Natural killer cell (primary cell): ENCODE results near the gene FNDC7. TPM values are rescaled to one million over a fixed set of nuclear protein-coding genes. Genes with fewer than 3 reads are reported as not detected.

Experiments
- ATAC-seq, 3 donors: fragments of 150-1000 bp in 2 of 3; fragments of 200-7000 bp in 1 of 3; cut with Tn5 transposase; 1 replicate in 1 of 3; 2 replicates in 2 of 3; pipeline ENCODE4 v1.10.0; 2021; ENCODE audit warnings: mild to moderate bottlenecking in 2 of 3, moderate library complexity in 2 of 3
- DNase-seq, 2 donors: peaks; one replicate each; pipeline versions ENCODE4 v3.0.0 to v3.0.0-alpha.2; 2013 to 2021; ENCODE audit warnings: mixed read lengths in 1 of 2
- H3K27ac ChIP-seq: one replicate; pipeline ENCODE4 v1.5.1; 2013; ENCODE audit warnings: mild to moderate bottlenecking, low read length
- H3K27me3 ChIP-seq: one replicate; pipeline ENCODE4 v1.6.1; 2013; ENCODE audit warnings: low read length; ENCODE audit not compliant: control insufficient read depth, insufficient read depth
- H3K36me3 ChIP-seq: one replicate; pipeline ENCODE4 v1.6.1; 2013; ENCODE audit warnings: low read length; ENCODE audit not compliant: control insufficient read depth, insufficient read depth
- H3K4me1 ChIP-seq: one replicate; pipeline ENCODE4 v1.6.1; 2013; ENCODE audit warnings: low read length; ENCODE audit not compliant: control insufficient read depth, insufficient read depth
- H3K4me3 ChIP-seq: one replicate; pipeline ENCODE4 v1.5.1; 2013; ENCODE audit warnings: low read length
- H3K9me3 ChIP-seq: one replicate; pipeline ENCODE4 v1.6.1; 2013; ENCODE audit warnings: low read length; ENCODE audit not compliant: control insufficient read depth, insufficient read depth
- H3K27ac Mint-ChIP-seq, 2 donors: one replicate each; pipeline ENCODE4 v1.8.0; 2022; ENCODE audit warnings: mild to moderate bottlenecking in 2 of 2, mixed read lengths in 2 of 2, moderate library complexity in 1 of 2
- H3K27me3 Mint-ChIP-seq, 2 donors: one replicate each; pipeline ENCODE4 v1.8.0; 2022; ENCODE audit warnings: low read depth in 2 of 2, mixed read lengths in 2 of 2
- H3K36me3 Mint-ChIP-seq: one replicate; pipeline ENCODE4 v1.8.0; 2022; ENCODE audit warnings: mixed read lengths
- H3K4me1 Mint-ChIP-seq, 2 donors: one replicate each; pipeline ENCODE4 v1.8.0; 2022; ENCODE audit warnings: mixed read lengths in 2 of 2
- H3K4me3 Mint-ChIP-seq: one replicate; pipeline ENCODE4 v1.8.0; 2022; ENCODE audit warnings: mild to moderate bottlenecking, moderate library complexity, mixed read lengths
- H3K9me3 Mint-ChIP-seq, 2 donors: one replicate each; pipeline ENCODE4 v1.8.0; 2022; ENCODE audit warnings: mixed read lengths in 2 of 2
- WGBS: methylation state at CpG from one replicate; pipeline ENCODE4 v1.1.7; 2013; ENCODE audit warnings: missing lambda C conversion rate; ENCODE audit not compliant: insufficient coverage; 5-methylcytosine and 5-hydroxymethylcytosine counted together
- intact Hi-C: fragments of 100-400 bp; cut with micrococcal nuclease; formaldehyde crosslinking; loops from one replicate; pipeline ENCODE4 v1.14.2; 2022
- total RNA-seq, 4 donors: library from RNA; stranded (reverse); fragments of 120-200 nt in 1 of 4; gene quantifications; one replicate each; pipeline versions ENCODE4 v1.2.3 to v1.2.4, GENCODE V29; 2013 to 2022
- TF ChIP-seq, protein P1 (sequence below): fragments of 200-600 bp; IDR thresholded peaks from one replicate; pipeline ENCODE4 v1.8.0; 2022; ENCODE audit warnings: antibody characterized with exemption

FNDC7 gene
- total RNA-seq, 3 donors from 2014 or later (not counting 1 experiment from before 2014, with no cell fraction given), result 0.14 to 0.43 TPM; not detected in 1

DNA sequence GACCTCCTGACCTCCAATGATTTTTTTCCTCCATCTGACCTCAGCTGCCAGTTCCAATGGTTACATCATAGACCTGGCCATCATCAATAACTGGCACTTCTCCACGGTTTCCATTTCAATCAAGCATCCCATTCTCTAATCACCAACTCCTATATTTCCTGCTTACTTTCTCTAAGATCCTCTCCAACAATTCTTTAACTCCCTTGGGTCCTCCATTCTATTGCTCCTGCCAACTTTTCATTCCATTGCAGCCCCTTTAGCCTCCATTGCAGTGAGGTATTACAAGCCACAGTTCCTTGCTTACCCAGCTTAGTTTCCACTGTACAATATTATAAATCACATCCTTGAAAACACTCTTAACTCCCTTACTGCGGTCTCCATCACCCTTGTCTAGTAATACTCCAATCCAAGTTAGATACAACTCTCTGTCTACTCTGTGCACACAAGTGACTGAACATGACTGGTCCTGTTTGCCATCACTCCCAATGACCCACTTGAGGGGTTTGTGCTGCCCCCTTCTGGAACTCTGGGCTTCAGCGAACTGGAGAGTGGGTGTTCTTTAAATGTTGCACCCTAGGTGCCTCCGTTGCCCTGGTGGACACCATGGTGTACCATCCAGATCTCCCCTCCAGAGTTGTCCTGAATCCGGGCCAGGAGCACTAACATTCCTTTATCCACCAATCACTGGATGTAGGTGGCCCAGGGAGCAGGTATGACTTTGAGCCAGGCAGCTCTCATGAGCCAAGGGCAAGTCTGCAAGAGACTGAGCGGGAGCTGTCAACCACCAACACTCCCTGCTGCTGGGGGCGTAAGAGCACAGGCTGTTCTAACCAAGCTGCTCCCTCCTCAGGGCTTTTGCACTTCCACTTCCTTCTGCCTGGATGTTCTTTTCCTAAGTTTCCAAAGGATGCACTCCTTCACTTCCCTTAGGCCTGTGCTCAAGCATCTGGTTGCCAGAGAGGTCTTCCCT lies 3.7 kb upstream of the FNDC7 start:
- H3K4me3 ChIP-seq, result no peak overlapping the region
- intact Hi-C loops, result loop anchor here (2.0 to 5.0 kb wide), 2 partner anchors 16 to 197 kb away; partner anchors contain the start of gene PRPF38B
- H3K27ac ChIP-seq, result no peak overlapping the region
- no peaks in the 10 kb centered on the region for H3K9me3 ChIP-seq
- Mint-ChIP-seq H3K27ac (peak overlapping the region in 1 of 2 donors; percentile 35), H3K4me3 (no peak overlapping the region), H3K36me3 (no peaks in the 10 kb centered on the region), H3K27me3 (no peaks in the 10 kb centered on the region), H3K9me3 (no peaks in the 10 kb centered on the region), H3K4me1 (peaks cover 17 to 25% of the 10 kb centered on the region in 2 donors)
- TF ChIP-seq, protein P1, sequence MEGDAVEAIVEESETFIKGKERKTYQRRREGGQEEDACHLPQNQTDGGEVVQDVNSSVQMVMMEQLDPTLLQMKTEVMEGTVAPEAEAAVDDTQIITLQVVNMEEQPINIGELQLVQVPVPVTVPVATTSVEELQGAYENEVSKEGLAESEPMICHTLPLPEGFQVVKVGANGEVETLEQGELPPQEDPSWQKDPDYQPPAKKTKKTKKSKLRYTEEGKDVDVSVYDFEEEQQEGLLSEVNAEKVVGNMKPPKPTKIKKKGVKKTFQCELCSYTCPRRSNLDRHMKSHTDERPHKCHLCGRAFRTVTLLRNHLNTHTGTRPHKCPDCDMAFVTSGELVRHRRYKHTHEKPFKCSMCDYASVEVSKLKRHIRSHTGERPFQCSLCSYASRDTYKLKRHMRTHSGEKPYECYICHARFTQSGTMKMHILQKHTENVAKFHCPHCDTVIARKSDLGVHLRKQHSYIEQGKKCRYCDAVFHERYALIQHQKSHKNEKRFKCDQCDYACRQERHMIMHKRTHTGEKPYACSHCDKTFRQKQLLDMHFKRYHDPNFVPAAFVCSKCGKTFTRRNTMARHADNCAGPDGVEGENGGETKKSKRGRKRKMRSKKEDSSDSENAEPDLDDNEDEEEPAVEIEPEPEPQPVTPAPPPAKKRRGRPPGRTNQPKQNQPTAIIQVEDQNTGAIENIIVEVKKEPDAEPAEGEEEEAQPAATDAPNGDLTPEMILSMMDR, result peak; percentile 53
- no peaks in the 10 kb centered on the region for H3K36me3 ChIP-seq
- peak; percentile 72 to 90 (median 87) for ATAC-seq
- H3K4me1 ChIP-seq, result peaks cover 11% of the 10 kb centered on the region
- 78% methylated on average over 7 of the region's 7 CpGs for whole genome bisulfite sequencing
- peak; percentile 48 to 81 for DNase-seq
- no peaks in the 10 kb centered on the region for H3K27me3 ChIP-seq

- DNase-seq (no peak), ATAC-seq (no peak)
- H3K27ac ChIP-seq, result no peak overlapping the region
- no peak overlapping the region for H3K4me3 ChIP-seq
- H3K27me3 ChIP-seq, result no peaks in the 10 kb centered on the region
- H3K36me3 Mint-ChIP-seq, result no peaks in the 10 kb centered on the region
- H3K27me3 Mint-ChIP-seq, result peaks cover 3 to 7% of the 10 kb centered on the region in 2 donors
- no peaks in the 10 kb centered on the region for H3K4me1 Mint-ChIP-seq
- H3K4me1 ChIP-seq, result no peaks in the 10 kb centered on the region
- H3K9me3 Mint-ChIP-seq, result no peaks in the 10 kb centered on the region
- no peaks in the 10 kb centered on the region for H3K36me3 ChIP-seq
- no peak overlapping the region for H3K4me3 Mint-ChIP-seq
- no peak overlapping the region for H3K27ac Mint-ChIP-seq
- 91% methylated on average over 5 of the region's 5 CpGs for WGBS
- TF ChIP-seq, protein P1, result no peak
- no peaks in the 10 kb centered on the region for H3K9me3 ChIP-seq
- intact Hi-C loops, result no loop called here
Observed at GRCh38 chr1:108715932-108716331, 3.2 kb downstream of the FNDC7 start.

DNA sequence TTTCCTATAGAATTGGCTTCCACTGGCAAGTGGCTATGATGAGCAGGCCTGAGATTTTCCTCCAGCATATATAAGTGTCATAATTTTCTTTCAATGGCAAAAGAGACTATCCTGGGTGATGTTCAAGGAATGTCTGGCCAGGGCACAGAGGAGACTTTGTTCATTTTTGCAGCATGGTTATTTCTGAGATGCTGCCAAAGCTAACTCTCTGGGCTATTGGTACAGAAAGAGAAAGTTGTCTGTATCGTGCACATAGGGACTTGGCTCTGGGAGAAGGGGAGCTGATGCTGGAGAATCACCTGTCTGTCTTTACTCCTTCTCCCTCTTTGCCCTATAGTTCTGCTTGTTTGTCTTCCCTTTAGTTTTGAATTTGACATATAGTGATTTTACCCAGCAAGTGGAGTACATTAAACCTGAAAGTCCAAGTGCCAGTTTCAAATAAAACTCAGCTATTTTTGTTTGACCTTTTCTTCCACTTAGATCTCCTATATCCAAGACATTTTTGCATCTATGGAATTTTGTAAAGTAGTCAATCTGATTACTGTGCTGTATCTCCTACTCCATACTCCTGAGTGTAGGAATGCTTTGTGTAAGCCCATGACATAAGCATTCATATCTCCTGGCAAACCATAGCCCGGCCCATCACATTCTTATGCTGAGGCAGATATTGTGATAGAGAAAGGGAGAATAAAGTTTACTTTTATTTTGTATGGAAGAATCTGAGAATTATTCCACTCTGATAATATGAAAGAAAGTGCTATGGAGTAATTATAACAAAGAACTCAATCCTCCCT lies 3.9 kb downstream of the FNDC7 start:
- Histone ChIP-seq H3K27ac (no peak overlapping the region), H3K27me3 (no peaks in the 10 kb centered on the region), H3K4me1 (no peaks in the 10 kb centered on the region), H3K4me3 (no peak overlapping the region), H3K9me3 (no peaks in the 10 kb centered on the region), H3K36me3 (no peaks in the 10 kb centered on the region)
- no peaks in the 10 kb centered on the region for H3K36me3 Mint-ChIP-seq
- DNase-seq (no peak), ATAC-seq (no peak)
- no peak overlapping the region for H3K4me3 Mint-ChIP-seq
- no peak overlapping the region for H3K27ac Mint-ChIP-seq
- H3K4me1 Mint-ChIP-seq, result no peaks in the 10 kb centered on the region
- TF ChIP-seq, protein P1, result no peak
- intact Hi-C loops, result no loop called here
- WGBS, result 100% methylated on average over 1 of the region's 2 CpGs
- peaks cover 3 to 7% of the 10 kb centered on the region in 2 donors for H3K27me3 Mint-ChIP-seq
- H3K9me3 Mint-ChIP-seq, result no peaks in the 10 kb centered on the region
